ENCODE results near the gene ASS1.

- TF ChIP-seq CTCF (IDR thresholded peaks at IDR 0.05; ENCODE audit: low read depth, low read length, poor library complexity, severe bottlenecking) (no peak), EZH2phosphoT487 (IDR thresholded peaks at IDR 0.05; ENCODE audit: borderline replicate concordance, low read length) (no peak)
These were observed 18.3 kb upstream of the ASS1 start for GRCh38 chr9:130426467-130426773.
